ENCODE measurements around the gene DTX3. TPM values are rescaled to one million over a fixed set of nuclear protein-coding genes. Genes with fewer than 3 reads are reported as not detected.

DTX3 gene
- total and polyA plus RNA-seq, 7 experiments from 2014 or later, result 5.3 to 42.5 (median 25.5) TPM

GRCh38 chr12:57620245-57620935 is 15.8 kb downstream of the DTX3 start:
- peaks cover 74 to 98% (median 86%) of the 10 kb centered on the region in 5 donors for H3K27me3 Mint-ChIP-seq
- ATAC-seq (no peak), DNase-seq (no peak)
- no peak overlapping the region for H3K27ac ChIP-seq (ENCODE audit: low read depth, low read length)
- ChIA-PET CTCF (interaction anchor here (0.9 to 4.0 kb wide), 11 partner anchors 8 to 162 kb away, joined by 3 to 72 read pairs (median 3); partner anchors contain the start of genes DTX3 and GLI1), POLR2A (interaction anchor here (0.6 to 1.7 kb wide), 7 partner anchors 10 to 1613 kb away, joined by 3 to 8 read pairs (median 3); partner anchors contain the start of genes ARHGEF25 and PIP4K2C)
- H3K9me3 ChIP-seq (ENCODE audit: control insufficient read depth in 2 of 3, low read length in 3 of 3), result no peaks in the 10 kb centered on the region
- peak overlapping the region in 2 of 9 donors; percentile 21 to 32 for H3K27ac Mint-ChIP-seq
- peaks cover 0 to 5% (median 0%) of the 10 kb centered on the region in 5 donors for H3K36me3 Mint-ChIP-seq
- H3K4me3 ChIP-seq (ENCODE audit: low read length), result peak overlapping the region; percentile 54
- H3K36me3 ChIP-seq (ENCODE audit: control insufficient read depth in 2 of 3, insufficient read depth in 3 of 3, low read length in 3 of 3), result no peaks in the 10 kb centered on the region
- H3K9me3 Mint-ChIP-seq, result no peaks in the 10 kb centered on the region
- peaks cover 11 to 41% of the 10 kb centered on the region in 2 donors for H3K27me3 ChIP-seq (ENCODE audit: control insufficient read depth in 2 of 2, insufficient read depth in 2 of 2, low read length in 2 of 2)
- intact Hi-C loops (cut with micrococcal nuclease), result loop anchor here (2.0 to 10.0 kb wide), 3 partner anchors 14 to 376 kb away; partner anchors contain the start of gene PIP4K2C (in 1 of the 2)
- H3K4me1 ChIP-seq (ENCODE audit: control insufficient read depth in 2 of 2, insufficient read depth in 2 of 2, low read length in 2 of 2), result peaks cover 20 to 30% of the 10 kb centered on the region in 2 donors
- H3K4me1 Mint-ChIP-seq, result peaks cover 19 to 33% (median 30%) of the 10 kb centered on the region in 7 donors
- peak overlapping the region; percentile 59 to 87 (median 80) for H3K4me3 Mint-ChIP-seq

DNA sequence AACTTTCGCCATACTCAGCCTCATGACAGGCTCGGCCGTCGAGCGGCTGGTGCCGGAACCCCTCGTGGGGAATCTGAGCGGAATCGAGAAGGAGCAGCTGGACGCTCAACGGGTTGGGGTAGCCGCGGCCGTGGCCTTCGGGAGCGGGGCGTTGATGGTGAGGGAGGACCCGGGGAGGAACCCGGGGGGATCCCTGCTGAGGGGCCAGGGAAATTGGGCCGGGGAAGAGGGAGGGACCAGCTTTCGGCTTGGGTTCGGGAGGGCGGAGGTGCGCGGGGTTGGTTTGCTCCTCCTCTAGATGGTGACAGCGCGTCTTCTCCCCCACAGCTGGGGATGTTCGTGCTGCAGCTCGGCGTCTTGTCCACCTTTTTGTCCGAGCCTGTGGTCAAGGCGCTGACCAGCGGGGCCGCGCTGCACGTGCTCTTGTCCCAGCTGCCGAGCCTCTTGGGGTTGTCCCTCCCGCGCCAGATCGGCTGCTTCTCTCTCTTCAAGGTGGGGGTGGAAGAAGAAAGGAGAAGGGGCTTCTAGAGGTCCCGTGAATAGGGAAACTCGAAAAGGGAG is 16.4 kb downstream of the DTX3 start:
- no peaks in the 10 kb centered on the region for H3K36me3 ChIP-seq (ENCODE audit: control insufficient read depth in 2 of 3, insufficient read depth in 3 of 3, low read length in 3 of 3)
- H3K9me3 Mint-ChIP-seq, result no peaks in the 10 kb centered on the region
- H3K4me3 Mint-ChIP-seq, result peak overlapping the region; percentile 59 to 87 (median 80)
- POLR2A ChIA-PET, result interaction anchor here (1.2 to 1.7 kb wide), 3 partner anchors 30 to 40 kb away, joined by 3 to 8 read pairs (median 4); partner anchors contain the start of gene PIP4K2C
- ATAC-seq (peak; percentile 25), DNase-seq (peak in 2 of 9 donors; percentile 32 to 35)
- peaks cover 20 to 30% of the 10 kb centered on the region in 2 donors for H3K4me1 ChIP-seq (ENCODE audit: control insufficient read depth in 2 of 2, insufficient read depth in 2 of 2, low read length in 2 of 2)
- peaks cover 19 to 33% (median 30%) of the 10 kb centered on the region in 7 donors for H3K4me1 Mint-ChIP-seq
- peak overlapping the region; percentile 54 for H3K4me3 ChIP-seq (ENCODE audit: low read length)
- intact Hi-C loops (cut with micrococcal nuclease), result loop anchor here (1.0 to 10.0 kb wide), 6 partner anchors 14 to 376 kb away; partner anchors contain the start of genes GLI1 (in 2 of the 2), MBD6 (in 1 of the 2) and PIP4K2C (in 1 of the 2)
- peak overlapping the region in 1 of 9 donors; percentile 21 for H3K27ac Mint-ChIP-seq
- H3K27me3 ChIP-seq (ENCODE audit: control insufficient read depth in 2 of 2, insufficient read depth in 2 of 2, low read length in 2 of 2), result peaks cover 13 to 44% of the 10 kb centered on the region in 2 donors
- H3K27ac ChIP-seq (ENCODE audit: low read depth, low read length), result no peak overlapping the region
- H3K9me3 ChIP-seq (ENCODE audit: control insufficient read depth in 2 of 3, low read length in 3 of 3), result no peaks in the 10 kb centered on the region
- H3K27me3 Mint-ChIP-seq, result peaks cover 81 to 100% (median 86%) of the 10 kb centered on the region in 5 donors
- CTCF ChIA-PET, result interaction anchor here (0.9 to 4.0 kb wide), 11 partner anchors 9 to 162 kb away, joined by 3 to 72 read pairs (median 3); partner anchors contain the start of genes DTX3 and GLI1
- peaks cover 0 to 5% (median 0%) of the 10 kb centered on the region in 5 donors for H3K36me3 Mint-ChIP-seq

- intact Hi-C loops (cut with micrococcal nuclease), result loop anchor here (1.0 to 10.0 kb wide), 6 partner anchors 15 to 377 kb away; partner anchors contain the start of genes GLI1 (in 2 of the 2), MBD6 (in 1 of the 2) and PIP4K2C (in 1 of the 2)
- peaks cover 19 to 33% (median 30%) of the 10 kb centered on the region in 7 donors for H3K4me1 Mint-ChIP-seq
- peak; percentile 76 for ATAC-seq
Measured at GRCh38 chr12:57621497-57622292, 17.1 kb downstream of the DTX3 start.

GRCh38 chr12:57622293-57623245 is 17.9 kb downstream of the DTX3 start:
- no peaks in the 10 kb centered on the region for H3K36me3 ChIP-seq (ENCODE audit: control insufficient read depth in 2 of 3, insufficient read depth in 3 of 3, low read length in 3 of 3)
- no peaks in the 10 kb centered on the region for H3K9me3 ChIP-seq (ENCODE audit: control insufficient read depth in 2 of 3, low read length in 3 of 3)
- H3K4me1 ChIP-seq (ENCODE audit: control insufficient read depth in 2 of 2, insufficient read depth in 2 of 2, low read length in 2 of 2), result peaks cover 20 to 30% of the 10 kb centered on the region in 2 donors
- H3K27me3 ChIP-seq (ENCODE audit: control insufficient read depth in 2 of 2, insufficient read depth in 2 of 2, low read length in 2 of 2), result peaks cover 17 to 54% of the 10 kb centered on the region in 2 donors
- no peak overlapping the region for H3K4me3 ChIP-seq (ENCODE audit: low read length)
- DNase-seq (peak in 1 of 9 donors; percentile 16), ATAC-seq (no peak)
- Mint-ChIP-seq H3K27ac (no peak overlapping the region), H3K27me3 (peaks cover 82 to 99% (median 88%) of the 10 kb centered on the region in 5 donors), H3K4me3 (peak overlapping the region in 9 of 10 donors; percentile 8 to 87 (median 79)), H3K36me3 (peaks cover 0 to 5% (median 0%) of the 10 kb centered on the region in 5 donors), H3K4me1 (peaks cover 21 to 38% (median 30%) of the 10 kb centered on the region in 7 donors), H3K9me3 (no peaks in the 10 kb centered on the region)
- ChIA-PET CTCF (interaction anchor here (0.6 to 4.0 kb wide), 5 partner anchors 39 to 283 kb away, joined by 3 to 72 read pairs (median 4); no protein-coding TSS in a partner anchor), POLR2A (interaction anchor here (1.0 kb wide), 1 partner anchor 39 kb away, joined by 5 read pairs; no protein-coding TSS in a partner anchor)
- intact Hi-C loops (cut with micrococcal nuclease), result loop anchor here in 1 of 2 donors (10.0 kb wide), 1 partner anchor 378 kb away; no protein-coding TSS in a partner anchor
- H3K27ac ChIP-seq (ENCODE audit: low read depth, low read length), result no peak overlapping the region

More at GRCh38 chr12:57621497-57622292, 17.1 kb downstream of the DTX3 start:
- no peaks in the 10 kb centered on the region for H3K36me3 ChIP-seq (ENCODE audit: control insufficient read depth in 2 of 3, insufficient read depth in 3 of 3, low read length in 3 of 3)
- peaks cover 86 to 100% (median 87%) of the 10 kb centered on the region in 5 donors for H3K27me3 Mint-ChIP-seq
- peaks cover 17 to 50% of the 10 kb centered on the region in 2 donors for H3K27me3 ChIP-seq (ENCODE audit: control insufficient read depth in 2 of 2, insufficient read depth in 2 of 2, low read length in 2 of 2)
- ChIA-PET POLR2A (interaction anchor here (0.5 to 1.7 kb wide), 4 partner anchors 38 to 309 kb away, joined by 3 to 5 read pairs (median 4); no protein-coding TSS in a partner anchor), CTCF (interaction anchor here (0.6 to 4.0 kb wide), 12 partner anchors 9 to 284 kb away, joined by 3 to 72 read pairs (median 3); partner anchors contain the start of gene GLI1)
- H3K36me3 Mint-ChIP-seq, result peaks cover 0 to 5% (median 0%) of the 10 kb centered on the region in 5 donors
- H3K9me3 Mint-ChIP-seq, result no peaks in the 10 kb centered on the region
- H3K4me1 ChIP-seq (ENCODE audit: control insufficient read depth in 2 of 2, insufficient read depth in 2 of 2, low read length in 2 of 2), result peaks cover 20 to 30% of the 10 kb centered on the region in 2 donors
- peak overlapping the region; percentile 59 to 87 (median 80) for H3K4me3 Mint-ChIP-seq
- no peaks in the 10 kb centered on the region for H3K9me3 ChIP-seq (ENCODE audit: control insufficient read depth in 2 of 3, low read length in 3 of 3)
- H3K27ac ChIP-seq (ENCODE audit: low read depth, low read length), result no peak overlapping the region
- no peak overlapping the region for H3K27ac Mint-ChIP-seq
- DNase-seq, result peak in 7 of 9 donors; percentile 35 to 75 (median 44)
- peak overlapping the region; percentile 54 for H3K4me3 ChIP-seq (ENCODE audit: low read length)

GRCh38 chr12:57623385-57623784 is 18.8 kb downstream of the DTX3 start:
- no peak for ATAC-seq
- H3K9me3 ChIP-seq (ENCODE audit: control insufficient read depth in 2 of 3, low read length in 3 of 3), result no peaks in the 10 kb centered on the region
- Mint-ChIP-seq H3K4me3 (no peak overlapping the region), H3K27me3 (peaks cover 81 to 99% (median 86%) of the 10 kb centered on the region in 5 donors), H3K9me3 (no peaks in the 10 kb centered on the region), H3K4me1 (peaks cover 23 to 44% (median 30%) of the 10 kb centered on the region in 7 donors), H3K27ac (no peak overlapping the region), H3K36me3 (peaks cover 0 to 5% (median 0%) of the 10 kb centered on the region in 5 donors)
- POLR2A ChIA-PET, result no interaction called here
- intact Hi-C loops (cut with micrococcal nuclease), result loop anchor here in 1 of 2 donors (10.0 kb wide), 1 partner anchor 379 kb away; no protein-coding TSS in a partner anchor
- DNase-seq, result no peak
- no peak overlapping the region for H3K27ac ChIP-seq (ENCODE audit: low read depth, low read length)
- peaks cover 20 to 30% of the 10 kb centered on the region in 2 donors for H3K4me1 ChIP-seq (ENCODE audit: control insufficient read depth in 2 of 2, insufficient read depth in 2 of 2, low read length in 2 of 2)
- no peak overlapping the region for H3K4me3 ChIP-seq (ENCODE audit: low read length)
- CTCF ChIA-PET, result interaction anchor here (0.7 to 1.7 kb wide), 3 partner anchors 40 to 165 kb away, joined by 3 to 8 read pairs (median 6); no protein-coding TSS in a partner anchor
- no peaks in the 10 kb centered on the region for H3K36me3 ChIP-seq (ENCODE audit: control insufficient read depth in 2 of 3, insufficient read depth in 3 of 3, low read length in 3 of 3)
- H3K27me3 ChIP-seq (ENCODE audit: control insufficient read depth in 2 of 2, insufficient read depth in 2 of 2, low read length in 2 of 2), result peaks cover 17 to 57% of the 10 kb centered on the region in 2 donors

All from naive thymus-derived CD4-positive, alpha-beta T cell (primary cell).